GM12873 (cell line): ENCODE measurements around the gene TMEM170A.

Source experiments
- TF ChIP-seq, protein P1 (sequence below): IDR thresholded peaks from 2 replicates; pipeline ENCODE4 v1.5.1; 2012; ENCODE audit warnings: low read depth, mild to moderate bottlenecking, moderate library complexity, low read length, control low read depth; ENCODE audit not compliant: insufficient read depth; ENCODE audit errors: missing control alignments

The TMEM170A gene

DNA sequence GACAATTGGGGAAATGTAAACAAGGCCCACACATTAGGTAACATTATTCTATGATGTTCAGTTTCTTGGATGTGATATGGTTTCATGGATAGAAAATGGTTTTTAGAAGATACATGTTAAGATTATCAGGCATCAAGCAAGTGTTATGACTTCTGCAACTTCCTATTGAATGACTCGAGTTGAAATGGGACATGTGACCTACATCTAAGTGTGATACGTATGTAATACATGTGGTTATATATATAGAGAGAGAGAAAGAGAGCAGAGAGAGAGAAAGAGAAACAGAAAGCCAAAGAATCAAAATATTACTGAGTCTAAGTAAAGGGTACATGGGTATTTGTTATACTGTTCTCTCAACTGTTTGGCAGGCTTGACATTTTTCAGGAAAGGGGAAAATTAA is 1.7 kb downstream of the TMEM170A start:
- TF ChIP-seq, protein P1, sequence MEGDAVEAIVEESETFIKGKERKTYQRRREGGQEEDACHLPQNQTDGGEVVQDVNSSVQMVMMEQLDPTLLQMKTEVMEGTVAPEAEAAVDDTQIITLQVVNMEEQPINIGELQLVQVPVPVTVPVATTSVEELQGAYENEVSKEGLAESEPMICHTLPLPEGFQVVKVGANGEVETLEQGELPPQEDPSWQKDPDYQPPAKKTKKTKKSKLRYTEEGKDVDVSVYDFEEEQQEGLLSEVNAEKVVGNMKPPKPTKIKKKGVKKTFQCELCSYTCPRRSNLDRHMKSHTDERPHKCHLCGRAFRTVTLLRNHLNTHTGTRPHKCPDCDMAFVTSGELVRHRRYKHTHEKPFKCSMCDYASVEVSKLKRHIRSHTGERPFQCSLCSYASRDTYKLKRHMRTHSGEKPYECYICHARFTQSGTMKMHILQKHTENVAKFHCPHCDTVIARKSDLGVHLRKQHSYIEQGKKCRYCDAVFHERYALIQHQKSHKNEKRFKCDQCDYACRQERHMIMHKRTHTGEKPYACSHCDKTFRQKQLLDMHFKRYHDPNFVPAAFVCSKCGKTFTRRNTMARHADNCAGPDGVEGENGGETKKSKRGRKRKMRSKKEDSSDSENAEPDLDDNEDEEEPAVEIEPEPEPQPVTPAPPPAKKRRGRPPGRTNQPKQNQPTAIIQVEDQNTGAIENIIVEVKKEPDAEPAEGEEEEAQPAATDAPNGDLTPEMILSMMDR = no peak

DNA sequence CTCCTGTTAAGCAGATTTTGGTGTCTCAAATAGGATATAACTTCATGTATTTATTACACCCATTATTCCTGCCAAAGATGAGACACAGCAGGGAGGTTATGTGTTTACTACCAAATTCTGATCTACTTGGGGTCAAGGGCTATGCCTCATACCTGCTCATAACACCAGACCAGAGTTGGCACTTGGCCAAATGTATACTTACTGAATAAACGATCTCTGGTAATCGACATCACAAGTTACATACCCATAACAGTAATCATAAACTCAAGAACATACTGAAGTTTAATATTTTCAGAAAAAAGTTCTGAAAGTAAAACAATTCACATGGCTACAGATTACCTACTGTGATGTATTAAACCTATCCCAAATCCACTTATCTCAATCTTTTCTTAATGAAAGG is 2.9 kb downstream of the TMEM170A start:
- TF ChIP-seq, protein P1 = no peak

DNA sequence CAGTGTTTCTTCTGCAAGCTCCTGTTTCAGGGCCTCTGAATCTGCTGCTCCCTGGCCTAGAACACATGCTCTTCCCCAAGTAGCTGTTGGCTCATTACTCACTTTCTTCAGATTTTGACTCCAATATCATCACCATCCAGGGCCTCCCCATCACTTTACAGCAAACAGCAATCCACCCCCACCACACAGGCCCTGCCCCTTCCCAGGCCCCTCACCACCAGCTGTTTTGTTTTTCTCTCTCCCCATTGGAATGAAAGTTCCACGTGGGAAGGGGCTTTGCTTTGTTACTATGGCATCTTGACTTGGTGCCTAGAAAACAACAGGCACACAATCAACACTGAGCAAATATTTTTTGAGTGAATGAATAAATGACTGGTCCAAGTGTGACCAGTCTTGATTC is 4.0 kb downstream of the TMEM170A start:
- TF ChIP-seq, protein P1 = no peak

DNA sequence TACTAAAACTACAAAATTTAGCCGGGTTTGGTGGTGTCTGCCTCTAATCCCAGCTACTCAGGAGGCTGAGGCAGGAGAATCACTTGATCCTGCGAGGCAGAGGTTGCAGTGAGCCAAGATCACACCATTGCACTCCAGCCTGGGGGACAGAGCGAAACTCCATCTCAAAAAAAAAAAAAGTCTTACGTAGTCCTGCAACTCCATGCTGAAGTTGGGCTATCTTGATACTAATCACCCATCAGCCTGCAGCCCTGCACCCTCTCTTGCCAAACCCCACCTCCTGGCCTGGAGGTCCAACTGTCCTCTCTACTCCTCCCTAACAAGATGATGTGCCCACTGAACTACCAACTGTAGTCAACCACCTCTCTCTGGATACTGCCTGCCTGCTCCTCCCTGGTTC is 4.8 kb downstream of the TMEM170A start:
- TF ChIP-seq, protein P1 = no peak

DNA sequence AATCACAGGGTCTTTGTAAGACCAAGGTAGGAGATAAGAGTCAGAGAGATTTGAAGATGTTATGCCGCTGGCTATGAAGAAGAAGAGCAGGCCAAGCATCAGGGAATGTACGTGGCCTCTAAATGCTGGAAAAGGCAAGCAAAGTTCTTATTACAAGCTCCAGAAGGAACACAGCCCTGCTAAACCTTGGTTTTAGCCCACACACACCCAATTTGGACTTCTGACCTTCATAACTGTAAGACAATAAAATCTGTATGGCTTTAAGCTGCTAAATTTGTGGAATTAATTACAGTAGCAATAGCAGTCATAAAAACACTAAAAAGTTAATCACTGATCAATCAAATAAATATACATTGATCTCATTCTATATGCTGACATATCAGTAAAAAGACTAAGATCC is 6.0 kb downstream of the TMEM170A start:
- TF ChIP-seq, protein P1 = no peak

DNA sequence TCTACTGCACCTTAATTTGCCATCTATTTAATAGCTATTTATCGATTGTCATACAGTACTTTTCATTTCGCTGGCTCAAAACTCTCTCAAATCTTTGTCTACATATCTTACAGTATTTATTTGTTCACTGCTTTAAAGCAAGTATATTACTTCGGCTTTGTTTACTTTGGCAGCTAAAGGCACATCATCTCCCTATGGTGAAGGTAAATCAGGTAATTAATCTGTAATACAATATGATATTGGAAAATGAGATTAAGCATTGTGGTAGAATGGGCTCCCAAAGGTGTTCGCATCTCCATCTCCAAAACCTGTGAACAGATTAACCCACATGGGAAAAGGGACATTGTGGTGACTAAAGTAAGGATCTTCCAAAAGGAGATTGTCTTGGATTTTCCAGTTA is 6.5 kb downstream of the TMEM170A start:
- TF ChIP-seq, protein P1 = no peak

DNA sequence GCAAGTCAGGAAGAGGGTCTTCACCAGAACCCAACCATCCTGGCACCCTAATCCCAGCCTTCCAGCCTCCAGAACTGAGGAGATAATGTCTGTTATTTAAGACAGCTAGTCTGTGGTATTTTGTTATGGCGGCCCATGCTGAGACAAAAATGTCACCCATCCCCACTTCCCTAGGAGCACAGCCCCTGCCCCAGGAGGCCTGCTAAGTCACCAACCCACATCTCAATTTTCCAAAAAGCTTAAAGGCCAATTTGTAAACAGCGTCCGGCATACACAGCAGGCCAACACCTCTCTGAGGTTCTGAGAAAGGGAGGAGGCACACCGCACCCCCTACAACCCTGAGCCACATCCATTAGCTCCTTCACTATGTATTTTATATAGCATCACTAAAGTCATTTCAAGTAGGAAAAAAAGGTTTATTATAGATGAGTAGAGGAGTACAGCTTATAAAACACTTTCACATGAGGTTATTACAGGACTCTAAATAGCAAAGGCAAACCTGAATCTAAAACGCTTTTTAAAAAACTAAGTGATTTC is 6.9 kb downstream of the TMEM170A start:
- TF ChIP-seq, protein P1 = no peak
